HG02588 (cell line): ENCODE results near the gene GPA33.
A peak's percentile ranks its signal among the peaks of the same experiment; 100 is the strongest.

ENCODE experiments used
- ATAC-seq: cut with Tn5 transposase; IDR thresholded peaks from one replicate; pipeline ENCODE4 v1.9.1; 2021; ENCODE audit warnings: mild to moderate bottlenecking, moderate library complexity; ENCODE audit not compliant: unreplicated experiment

Gene GPA33

DNA sequence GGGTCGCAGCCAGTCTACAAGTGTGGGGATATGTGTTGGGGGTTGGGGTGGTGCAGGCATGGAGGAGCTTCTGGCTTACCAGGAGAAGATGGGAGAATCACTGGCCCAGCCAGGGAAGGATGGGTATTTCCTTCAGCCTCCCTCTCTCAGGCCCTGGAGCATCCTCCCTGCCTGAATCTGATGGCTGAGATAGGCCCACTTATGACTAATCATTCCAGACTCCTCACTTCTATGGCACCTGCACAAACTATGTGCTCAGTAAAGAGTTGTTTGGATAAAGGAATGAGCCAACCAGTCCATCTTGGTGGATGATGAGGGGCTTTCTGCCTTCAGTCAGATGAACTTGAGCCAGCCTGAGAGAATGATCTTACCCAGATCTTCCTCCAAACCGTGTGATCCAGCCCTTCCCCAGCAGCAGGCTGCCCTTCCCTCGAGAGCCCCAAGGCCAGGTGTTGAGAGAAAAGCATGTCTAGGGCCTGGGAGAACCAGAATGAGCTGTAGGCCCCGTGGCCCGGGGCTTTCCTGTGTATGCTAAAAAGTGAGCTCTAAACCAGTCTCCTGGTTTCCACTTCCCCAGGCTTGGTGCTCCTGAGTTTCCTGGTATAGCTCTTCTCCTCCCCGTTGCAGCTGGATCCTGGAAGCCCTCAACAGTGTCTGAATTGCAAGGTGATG lies 1.3 kb downstream of the GPA33 start:
- no peak for ATAC-seq

DNA sequence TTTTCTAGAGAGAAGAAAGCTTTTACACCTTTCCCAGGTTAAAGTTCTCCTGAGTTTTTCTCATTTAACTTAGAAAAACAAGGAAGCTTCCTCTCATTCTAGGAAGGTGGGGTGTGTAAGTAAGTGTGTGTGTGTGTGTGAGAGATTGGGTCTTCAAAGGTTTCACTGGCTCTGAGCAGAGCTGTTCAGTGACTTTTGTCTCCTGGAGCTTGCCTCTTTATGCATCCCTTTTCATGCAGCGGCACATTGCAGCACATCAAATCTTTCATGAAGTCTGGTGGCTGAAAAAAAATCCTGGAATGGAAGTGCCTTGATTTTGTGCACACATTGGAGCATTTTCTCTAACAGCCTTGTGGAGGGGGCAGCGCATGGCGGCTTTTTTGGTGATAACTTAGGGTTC lies 3.4 kb downstream of the GPA33 start:
- no peak for ATAC-seq

DNA sequence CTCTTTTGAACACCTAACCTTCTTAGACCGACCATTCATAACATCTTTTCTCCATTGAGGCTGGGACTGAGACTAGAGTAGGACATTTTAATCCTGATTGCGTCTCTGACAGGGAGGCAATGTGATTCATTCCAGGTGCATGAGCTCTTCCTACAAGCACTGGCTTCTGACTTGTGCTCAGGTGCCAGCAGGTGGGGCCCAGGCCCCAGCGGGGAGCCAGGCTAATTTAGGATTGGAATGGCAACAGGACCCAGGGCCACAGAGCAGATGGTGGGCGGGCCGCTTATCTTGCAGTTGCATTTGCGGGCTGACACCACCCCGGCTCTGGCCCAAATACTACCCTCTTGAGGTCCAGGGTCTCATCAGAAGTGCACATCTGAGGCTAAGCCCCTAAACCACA lies 4.1 kb downstream of the GPA33 start:
- no peak for ATAC-seq

GRCh38 chr1:167084757-167085156 lies 5.4 kb downstream of the GPA33 start:
- no peak for ATAC-seq

- ATAC-seq, result no peak
Measured at GRCh38 chr1:167083871-167084270, 6.3 kb downstream of the GPA33 start.

- ATAC-seq, result no peak
Measured at GRCh38 chr1:167083066-167083665, 7.0 kb downstream of the GPA33 start.

GRCh38 chr1:167082511-167083027 lies 7.6 kb downstream of the GPA33 start:
- no peak for ATAC-seq

DNA sequence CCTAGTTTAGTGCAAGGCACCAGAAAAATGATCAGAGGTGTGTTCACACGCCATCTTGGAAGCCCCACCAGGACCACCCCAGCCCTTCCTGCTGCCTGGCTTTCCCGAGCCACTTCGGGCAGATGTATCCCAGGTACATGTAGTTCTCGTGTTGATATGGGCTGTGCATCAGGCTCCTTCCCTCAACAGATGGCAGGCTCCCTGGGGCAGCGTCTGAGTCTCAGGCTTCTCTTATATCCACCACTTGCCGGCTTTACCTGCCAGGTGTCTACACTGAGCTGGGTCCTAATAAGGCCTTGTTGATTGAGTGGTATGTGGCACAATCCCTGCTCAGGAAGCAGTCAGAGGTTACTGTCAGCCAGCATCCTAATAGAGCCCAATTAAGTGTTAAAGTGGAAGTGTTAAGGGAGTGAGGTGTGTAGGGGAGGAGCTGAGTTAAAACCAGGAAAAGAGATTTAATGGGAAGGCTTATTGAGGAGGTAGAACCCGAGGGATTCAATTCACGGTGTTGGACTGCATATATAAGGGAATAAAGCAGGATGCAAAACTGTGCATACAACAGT lies 8.5 kb downstream of the GPA33 start:
- ATAC-seq, result no peak

GRCh38 chr1:167077868-167078210 lies 12.3 kb downstream of the GPA33 start:
- ATAC-seq, result no peak

- no peak for ATAC-seq
Measured at GRCh38 chr1:167077128-167077867, 12.9 kb downstream of the GPA33 start.

DNA sequence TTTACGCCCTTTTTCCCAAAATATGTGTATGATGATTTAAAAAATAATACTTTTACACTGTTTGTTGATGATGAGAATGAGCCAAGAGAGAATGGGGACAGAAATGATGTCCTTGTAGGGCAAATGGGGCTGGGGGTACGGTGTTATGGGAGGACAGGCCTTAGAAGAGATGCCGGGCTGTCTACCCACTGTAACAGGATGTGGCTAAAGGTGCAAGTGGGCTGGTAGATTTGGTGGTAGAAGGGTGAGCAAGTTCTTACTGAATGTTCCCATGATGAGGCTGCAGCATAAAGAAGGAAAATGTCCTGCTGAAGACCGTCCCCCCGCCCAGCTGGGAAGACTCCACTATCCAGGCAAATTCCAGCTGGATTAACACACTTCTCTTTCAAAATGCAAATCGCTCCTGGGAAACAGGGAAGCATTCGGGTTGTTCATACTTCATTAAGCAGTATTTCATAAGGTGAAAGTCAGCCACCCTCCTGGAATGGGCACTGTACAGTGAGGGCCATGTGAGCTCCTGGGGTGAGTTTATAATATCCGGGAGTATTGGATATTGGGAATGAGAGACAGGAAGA lies 14.0 kb downstream of the GPA33 start:
- no peak for ATAC-seq

- ATAC-seq, result no peak
Measured at GRCh38 chr1:167071286-167071685, 18.9 kb downstream of the GPA33 start.

GRCh38 chr1:167068761-167069160 lies 21.4 kb downstream of the GPA33 start:
- ATAC-seq, result no peak

- no peak for ATAC-seq
Measured at GRCh38 chr1:167067904-167068303, 22.3 kb downstream of the GPA33 start.

DNA sequence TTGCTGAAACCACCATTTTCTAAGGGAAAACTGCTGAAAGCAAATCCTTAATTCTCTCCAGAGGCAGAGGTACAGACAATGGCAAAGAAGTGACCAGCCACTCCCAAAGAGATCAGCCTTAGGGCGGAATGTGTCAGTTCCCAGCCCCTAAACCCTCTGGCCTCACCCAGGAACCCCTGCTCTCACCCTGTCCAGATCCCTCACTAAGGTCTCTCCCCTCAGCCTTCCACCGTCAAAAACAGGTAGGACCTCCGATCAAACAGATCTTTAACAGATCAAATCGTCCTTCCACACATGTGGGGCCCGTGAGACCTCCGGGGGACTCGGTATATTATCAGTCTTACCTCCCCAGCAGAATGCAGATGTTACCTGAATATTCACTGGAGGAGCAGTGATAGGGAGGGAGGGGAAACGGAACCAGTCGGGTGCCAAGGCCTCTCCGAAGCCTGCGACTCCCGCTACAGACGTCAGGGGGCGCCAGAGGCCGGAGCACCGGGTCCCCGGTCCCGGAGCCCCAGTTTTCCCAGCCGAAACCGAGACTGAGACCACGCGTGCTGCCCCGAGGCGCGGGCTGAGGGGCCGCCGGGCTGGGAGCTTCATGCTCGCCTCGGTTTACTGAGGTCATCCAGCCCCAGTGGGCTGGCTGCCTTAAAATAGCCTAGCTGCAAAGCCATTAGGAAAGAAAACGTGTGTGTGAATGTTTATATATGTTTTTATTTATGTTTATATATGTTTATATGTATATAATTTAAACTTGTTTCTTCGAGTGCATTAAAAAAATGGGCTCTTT lies 23.6 kb downstream of the GPA33 start:
- peak; percentile 71 for ATAC-seq

GRCh38 chr1:167065471-167065870 lies 24.7 kb downstream of the GPA33 start:
- ATAC-seq, result no peak

- no peak for ATAC-seq
Measured at GRCh38 chr1:167064621-167065020, 25.6 kb downstream of the GPA33 start.

GRCh38 chr1:167061073-167061464 lies 29.1 kb downstream of the GPA33 start:
- no peak for ATAC-seq

DNA sequence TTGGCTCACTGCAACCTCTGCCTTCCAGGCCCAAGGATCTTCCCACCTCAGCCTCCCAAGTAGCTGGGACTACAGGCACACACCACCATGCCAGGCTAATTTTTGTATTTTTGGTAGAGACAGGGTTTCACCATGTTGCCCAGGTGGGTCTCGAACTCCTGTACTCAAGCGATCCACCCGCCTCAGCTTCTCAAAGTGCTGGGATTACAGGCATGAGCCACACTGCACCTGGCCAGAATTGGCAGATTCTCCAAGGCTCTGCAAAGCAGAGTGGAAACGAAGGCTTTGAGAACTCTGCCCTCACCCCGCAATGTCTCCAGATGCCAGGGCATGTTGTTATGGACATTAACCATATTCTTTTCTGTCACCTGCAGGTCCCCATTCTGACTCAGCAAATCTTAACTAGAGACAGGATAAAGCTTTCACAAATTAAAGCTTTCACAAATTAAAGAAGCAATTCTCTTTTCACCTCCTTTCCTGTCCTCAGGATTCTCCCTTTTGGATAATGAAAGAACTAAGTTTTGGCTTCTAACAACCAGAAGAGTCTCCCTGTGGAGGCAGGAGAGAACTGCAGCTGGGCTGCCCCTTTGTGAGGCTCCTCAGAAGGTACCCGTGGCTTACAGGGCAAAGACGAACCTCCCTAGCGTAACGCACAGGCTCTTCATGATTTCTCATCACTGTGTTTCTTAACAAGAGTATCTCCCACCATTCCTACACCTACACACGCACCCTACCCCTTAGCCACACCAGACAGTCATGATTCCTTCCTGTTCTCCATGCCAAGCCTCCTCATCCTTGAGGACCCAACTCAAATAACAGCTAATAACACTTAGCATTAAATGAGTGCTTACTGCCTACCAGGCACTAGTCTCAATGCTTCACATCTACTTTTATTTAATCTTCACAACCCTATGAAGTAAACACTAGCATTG lies 29.8 kb downstream of the GPA33 start:
- no peak for ATAC-seq

- no peak for ATAC-seq
Measured at GRCh38 chr1:167059809-167060107, 30.4 kb downstream of the GPA33 start.
